Uterus (tissue), 4 donors: ENCODE measurements around the gene NSUN3. TPM values are rescaled to one million over a fixed set of nuclear protein-coding genes. Genes with fewer than 3 reads are reported as not detected.

Source experiments
- DNase-seq, 2 donors: peaks; one replicate each; pipeline ENCODE4 v3.0.0-alpha.2; 2019 to 2020
- H3K27ac ChIP-seq, 2 donors: fragments of 200-600 bp; sonication (generic); 1 replicate in 1 of 2; 2 replicates in 1 of 2; pipeline ENCODE4 v1.5.1; 2016 to 2018
- H3K27me3 ChIP-seq, 2 donors: fragments of 200-600 bp; sonication (generic); one replicate each; pipeline ENCODE4 v1.5.1; 2018 to 2019; ENCODE audit warnings: control low read depth in 1 of 2
- H3K36me3 ChIP-seq, 2 donors: fragments of 200-600 bp; sonication (generic); one replicate each; pipeline ENCODE4 v1.5.1; 2019; ENCODE audit warnings: control low read depth in 1 of 2
- H3K4me1 ChIP-seq, 2 donors: fragments of 200-600 bp; sonication (generic); one replicate each; pipeline ENCODE4 v1.5.1; 2018 to 2019; ENCODE audit warnings: control low read depth in 1 of 2
- H3K4me3 ChIP-seq, 2 donors: fragments of 200-600 bp; sonication (generic); 1 replicate in 1 of 2; 2 replicates in 1 of 2; pipeline ENCODE4 v1.5.1; 2018 to 2019; ENCODE audit warnings: mild to moderate bottlenecking in 1 of 2
- H3K9me3 ChIP-seq, 2 donors: fragments of 200-600 bp; sonication (generic); one replicate each; pipeline ENCODE4 v1.5.1; 2019; ENCODE audit warnings: control low read depth in 1 of 2
- CTCF ChIP-seq, 4 experiments: fragments of 200-600 bp in 2 of 4; fragments of 450-650 bp in 2 of 4; sonication (generic) in 2 of 4; IDR thresholded peaks; one replicate each; pipeline ENCODE4 v1.5.1; 2016 to 2019; ENCODE audit warnings: antibody characterized with exemption in 4 of 4, mild to moderate bottlenecking in 2 of 4, moderate library complexity in 1 of 4
- POLR2A ChIP-seq, 2 donors: fragments of 450-650 bp; IDR thresholded peaks; one replicate each; pipeline ENCODE4 v1.6.1; 2016; ENCODE audit warnings: antibody characterized with exemption in 2 of 2, mild to moderate bottlenecking in 1 of 2, moderate library complexity in 1 of 2
- intact Hi-C: fragments of 100-400 bp; cut with DNase I; formaldehyde crosslinking; loops from one replicate; pipeline ENCODE4 v1.15.1; 2023; ENCODE audit warnings: low total_unique reads
- total RNA-seq, 4 donors: library from RNA; depleted of rRNA in 3 of 4; stranded (reverse); fragments of >200 nt in 3 of 4; gene quantifications; one replicate each; pipeline versions ENCODE4 v1.1.0 to v1.2.4, GENCODE V29; 2014 to 2023
- donor health status: DM: yes; HTN: yes; CAD: no.

NSUN3 gene
- total RNA-seq, 4 donors from 2014 or later = 3.3 to 32.6 (median 11.3) TPM

- Histone ChIP-seq H3K27me3 (no peaks in the 10 kb centered on the region), H3K4me3 (peak overlapping the region; percentile 67 to 69), H3K27ac (peak overlapping the region; percentile 93 to 96), H3K9me3 (no peaks in the 10 kb centered on the region), H3K4me1 (peaks cover 0 to 12% of the 10 kb centered on the region in 2 donors), H3K36me3 (no peaks in the 10 kb centered on the region)
- intact Hi-C loops = no loop called here
- TF ChIP-seq CTCF (IDR thresholded peaks at IDR 0.05) = no peak
- TF ChIP-seq POLR2A (IDR thresholded peaks at IDR 0.05) = no peak
- DNase-seq = no peak
Measured at GRCh38 chr3:94063496-94064119, 747 bp downstream of the NSUN3 start.

GRCh38 chr3:94064243-94064860 lies 1.5 kb downstream of the NSUN3 start:
- Histone ChIP-seq H3K36me3 (no peaks in the 10 kb centered on the region), H3K9me3 (no peaks in the 10 kb centered on the region), H3K4me3 (no peak overlapping the region), H3K27me3 (no peaks in the 10 kb centered on the region), H3K4me1 (peaks cover 0 to 12% of the 10 kb centered on the region in 2 donors), H3K27ac (peak overlapping the region in 1 of 2 donors; percentile 96)
- TF ChIP-seq POLR2A (IDR thresholded peaks at IDR 0.05) (no peak), CTCF (IDR thresholded peaks at IDR 0.05) (no peak)
- intact Hi-C loops = no loop called here
- no peak for DNase-seq

GRCh38 chr3:94065122-94065521 lies 2.3 kb downstream of the NSUN3 start:
- H3K27ac ChIP-seq = no peak overlapping the region
- DNase-seq = no peak
- intact Hi-C loops = no loop called here
- no peaks in the 10 kb centered on the region for H3K9me3 ChIP-seq
- H3K27me3 ChIP-seq = no peaks in the 10 kb centered on the region
- H3K4me3 ChIP-seq = no peak overlapping the region
- TF ChIP-seq CTCF (IDR thresholded peaks at IDR 0.05) = no peak
- no peak for TF ChIP-seq POLR2A (IDR thresholded peaks at IDR 0.05)
- H3K4me1 ChIP-seq = peaks cover 0 to 12% of the 10 kb centered on the region in 2 donors
- H3K36me3 ChIP-seq = no peaks in the 10 kb centered on the region

- TF ChIP-seq POLR2A (IDR thresholded peaks at IDR 0.05) (no peak), CTCF (IDR thresholded peaks at IDR 0.05) (no peak)
- Histone ChIP-seq H3K27me3 (no peaks in the 10 kb centered on the region), H3K27ac (no peak overlapping the region), H3K4me3 (no peak overlapping the region), H3K36me3 (no peaks in the 10 kb centered on the region), H3K4me1 (peaks cover 0 to 12% of the 10 kb centered on the region in 2 donors), H3K9me3 (no peaks in the 10 kb centered on the region)
- DNase-seq = no peak
- intact Hi-C loops = no loop called here
Measured at GRCh38 chr3:94065819-94066480, 3.1 kb downstream of the NSUN3 start.
